Activated naive CD8-positive, alpha-beta T cell treated with anti-CD3 and anti-CD28 coated beads, Interleukin-2, amount 10 ng/mL, durations not matched to agents 7 days and 5 days (primary cell): ENCODE data around the gene RFC3. TPM values are rescaled to one million over a fixed set of nuclear protein-coding genes. Genes with fewer than 3 reads are reported as not detected.

Experiments
- ATAC-seq: fragments of 150-1000 bp; cut with Tn5 transposase; one replicate; pipeline ENCODE4 v1.10.0; 2021; ENCODE audit warnings: low read depth, moderate library complexity
- POLR2A ChIA-PET: fragments of 350-600 bp; sonication (Branson Sonifier 250); formaldehyde crosslinking; loops from one replicate; lab custom pipeline; 2021; ENCODE audit warnings: antibody characterized with exemption; lab: Charles Lee
- DNase-seq: peaks from one replicate; pipeline ENCODE4 v3.0.0; 2021
- H3K27ac Mint-ChIP-seq: one replicate; pipeline ENCODE4 v1.8.0; 2022; ENCODE audit warnings: mild to moderate bottlenecking, mixed read lengths
- H3K27me3 Mint-ChIP-seq: one replicate; pipeline ENCODE4 v1.8.0; 2022; ENCODE audit warnings: mild to moderate bottlenecking, moderate library complexity, mixed read lengths
- H3K36me3 Mint-ChIP-seq: one replicate; pipeline ENCODE4 v1.8.0; 2021; ENCODE audit warnings: mild to moderate bottlenecking, mixed read lengths
- H3K4me1 Mint-ChIP-seq: one replicate; pipeline ENCODE4 v1.8.0; 2021; ENCODE audit warnings: mixed read lengths
- H3K4me3 Mint-ChIP-seq: one replicate; pipeline ENCODE4 v1.8.0; 2022; ENCODE audit warnings: mild to moderate bottlenecking, moderate library complexity, mixed read lengths
- H3K9me3 Mint-ChIP-seq: one replicate; pipeline ENCODE4 v1.8.0; 2021; ENCODE audit warnings: mixed read lengths
- total RNA-seq, 2 experiments: library from RNA; stranded (reverse); gene quantifications; one replicate each; pipeline ENCODE4 v1.2.3, GENCODE V29; 2021

Gene RFC3
- total RNA-seq, 2 experiments from 2014 or later = 27.3 to 31.0 TPM

DNA sequence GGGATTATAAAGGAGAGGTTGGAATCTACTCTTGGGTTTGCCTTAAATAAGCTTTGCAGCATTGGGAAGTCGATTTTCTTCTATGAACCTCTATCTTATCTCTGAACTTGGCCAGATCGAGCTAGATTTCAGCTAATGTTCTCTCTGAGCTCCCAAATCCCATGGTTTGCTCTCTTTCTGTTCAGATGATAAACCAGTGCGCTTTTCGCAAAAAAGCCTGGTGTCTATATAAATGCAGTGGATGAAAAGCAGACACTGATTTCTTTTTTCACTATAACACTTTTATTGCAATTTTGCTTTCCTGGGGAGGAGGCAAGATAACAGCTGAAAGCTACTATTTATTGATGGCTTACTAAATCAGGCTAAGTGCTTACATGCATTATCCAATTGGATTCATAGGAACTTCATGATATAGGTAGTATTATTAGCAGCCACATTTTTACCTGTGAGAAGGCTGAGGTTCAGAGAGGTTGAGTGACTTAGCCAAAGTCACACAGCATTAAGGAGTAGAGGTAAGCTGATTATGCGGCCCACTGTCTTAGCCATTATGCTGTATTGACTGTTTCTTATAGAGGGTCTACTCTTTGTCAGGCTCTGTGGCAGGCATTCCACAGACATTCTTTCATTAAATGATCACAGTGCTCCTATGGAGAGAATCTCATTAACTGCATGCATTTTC is 58.9 kb downstream of the RFC3 start:
- Mint-ChIP-seq H3K4me1 (no peaks in the 10 kb centered on the region), H3K9me3 (no peaks in the 10 kb centered on the region), H3K27me3 (no peaks in the 10 kb centered on the region), H3K27ac (no peak overlapping the region), H3K36me3 (peaks cover 10% of the 10 kb centered on the region), H3K4me3 (no peak overlapping the region)
- DNase-seq (no peak), ATAC-seq (no peak)
- POLR2A ChIA-PET = no interaction called here

DNA sequence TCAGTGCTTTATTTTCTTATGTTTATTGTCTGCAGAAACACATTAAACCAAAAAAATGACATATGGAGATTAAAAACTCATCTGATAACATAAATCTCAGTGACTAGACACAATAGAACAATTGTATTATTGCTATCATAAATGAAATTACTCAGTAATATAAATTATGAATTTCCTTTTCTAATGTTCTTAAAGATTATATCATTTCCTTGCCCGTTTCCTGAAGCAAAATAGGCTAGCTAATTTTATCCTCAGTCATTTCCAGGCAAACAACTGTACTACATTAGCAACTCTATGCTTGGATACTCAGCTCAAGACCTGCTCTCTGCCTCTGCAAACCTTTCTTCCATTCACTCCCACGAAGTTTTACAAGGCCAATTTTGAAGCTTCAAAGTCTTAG is 61.2 kb downstream of the RFC3 start:
- no peak for DNase-seq
- Mint-ChIP-seq H3K27ac (no peak overlapping the region), H3K4me1 (no peaks in the 10 kb centered on the region), H3K36me3 (peaks cover 9% of the 10 kb centered on the region), H3K27me3 (no peaks in the 10 kb centered on the region), H3K4me3 (no peak overlapping the region), H3K9me3 (no peaks in the 10 kb centered on the region)
- POLR2A ChIA-PET = no interaction called here
- no peak for ATAC-seq

DNA sequence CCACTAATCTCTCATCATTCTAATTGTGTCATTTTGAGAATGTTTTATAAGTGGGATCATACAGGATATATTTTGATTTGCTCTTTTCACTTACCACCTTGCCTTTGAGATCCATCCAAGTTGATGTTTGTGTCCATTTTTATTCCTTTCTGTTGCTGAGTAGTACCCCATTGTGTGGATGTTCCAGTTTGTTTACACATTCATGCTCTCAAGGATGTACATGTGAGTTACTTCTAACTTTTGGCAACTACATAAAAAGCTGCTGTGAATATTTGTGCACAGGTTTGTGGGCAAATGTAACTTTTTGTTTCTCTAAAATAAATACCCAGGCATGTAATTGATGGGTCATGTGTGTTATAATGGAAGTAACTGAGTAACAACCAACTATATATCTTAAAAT is 64.9 kb downstream of the RFC3 start:
- H3K27ac Mint-ChIP-seq = no peak overlapping the region
- no peaks in the 10 kb centered on the region for H3K9me3 Mint-ChIP-seq
- DNase-seq (no peak), ATAC-seq (no peak)
- POLR2A ChIA-PET = no interaction called here
- H3K36me3 Mint-ChIP-seq = peaks cover 16% of the 10 kb centered on the region
- H3K4me1 Mint-ChIP-seq = no peaks in the 10 kb centered on the region
- H3K4me3 Mint-ChIP-seq = no peak overlapping the region
- no peaks in the 10 kb centered on the region for H3K27me3 Mint-ChIP-seq

DNA sequence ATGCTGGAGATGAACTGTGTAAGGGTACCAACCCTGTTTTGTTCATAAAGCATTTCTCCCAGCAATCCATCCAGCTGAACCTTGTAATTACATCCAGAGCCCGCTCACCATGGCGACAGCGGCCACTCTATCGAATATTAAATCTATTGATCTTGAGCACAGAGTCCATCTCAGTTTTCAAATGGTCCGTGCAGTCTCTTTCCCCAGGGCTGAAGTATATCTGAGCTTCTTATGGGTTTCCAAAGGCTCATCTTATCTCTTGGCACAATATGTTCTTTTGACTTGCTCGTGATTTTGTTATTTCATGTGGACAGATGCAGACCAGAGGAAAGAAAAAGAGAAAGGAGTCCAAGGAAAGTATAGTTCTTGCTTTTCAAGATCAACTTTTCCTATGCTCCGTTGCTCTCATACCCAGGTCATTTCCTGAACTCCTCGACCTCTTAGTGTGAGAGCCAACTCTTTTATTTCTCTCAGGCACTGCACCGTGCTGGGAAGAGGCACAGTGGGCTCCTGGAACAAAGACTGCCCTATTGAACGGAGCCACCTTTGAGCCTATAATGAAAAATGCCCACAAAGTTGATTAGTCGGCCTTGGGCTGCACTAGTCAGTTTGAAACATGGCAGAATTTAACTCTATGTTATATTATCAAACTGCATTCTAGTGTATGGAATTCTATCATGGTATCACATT is 66.7 kb downstream of the RFC3 start:
- Mint-ChIP-seq H3K36me3 (peaks cover 17% of the 10 kb centered on the region), H3K27me3 (no peaks in the 10 kb centered on the region), H3K27ac (no peak overlapping the region), H3K9me3 (no peaks in the 10 kb centered on the region), H3K4me1 (no peaks in the 10 kb centered on the region), H3K4me3 (no peak overlapping the region)
- DNase-seq (no peak), ATAC-seq (no peak)
- POLR2A ChIA-PET = no interaction called here
